HFFc6 (cell line): Measurements from ENCODE around the gene ZNF101. TPM values are rescaled to one million over a fixed set of nuclear protein-coding genes. Genes with fewer than 3 reads are reported as not detected.

Experiments
- DNase-seq: peaks from one replicate; pipeline ENCODE4 v3.0.0-alpha.2; 2018
- H3K27ac Mint-ChIP-seq: 2 replicates; pipeline ENCODE4 v1.8.0; 2020; ENCODE audit warnings: mild to moderate bottlenecking, mixed read lengths
- H3K27me3 Mint-ChIP-seq: 2 replicates; pipeline ENCODE4 v1.8.0; 2021; ENCODE audit warnings: mild to moderate bottlenecking, moderate library complexity, mixed read lengths; ENCODE audit not compliant: insufficient read depth
- H3K36me3 Mint-ChIP-seq: 2 replicates; pipeline ENCODE4 v1.8.0; 2021; ENCODE audit warnings: low read depth, mixed read lengths
- H3K4me1 Mint-ChIP-seq: 2 replicates; pipeline ENCODE4 v1.8.0; 2020; ENCODE audit warnings: low read depth, mixed read lengths
- H3K4me3 Mint-ChIP-seq: 2 replicates; pipeline ENCODE4 v1.8.0; 2020; ENCODE audit warnings: mild to moderate bottlenecking, moderate library complexity, mixed read lengths
- H3K9me3 Mint-ChIP-seq: 2 replicates; pipeline ENCODE4 v1.8.0; 2020; ENCODE audit warnings: mild to moderate bottlenecking, mixed read lengths
- total RNA-seq, 6 experiments: library from RNA; stranded (reverse); fragmentation: NEBNext Ultra II Directional; extraction: Animal tissue kit (Norgen Biotek cat#: 25700); gene quantifications; 2 replicates in 1 of 6; 3 replicates in 5 of 6; pipeline ENCODE4 v1.2.3, GENCODE V29; 2021
- TF ChIP-seq, protein P1 (sequence below): fragments of 200-600 bp; sonication (generic); IDR thresholded peaks from 2 replicates; pipeline ENCODE4 v1.5.0; 2021; ENCODE audit warnings: antibody characterized with exemption, mild to moderate bottlenecking

ZNF101 gene
- total RNA-seq, 6 experiments from 2014 or later: 6.8 to 8.5 (median 7.2) TPM

DNA sequence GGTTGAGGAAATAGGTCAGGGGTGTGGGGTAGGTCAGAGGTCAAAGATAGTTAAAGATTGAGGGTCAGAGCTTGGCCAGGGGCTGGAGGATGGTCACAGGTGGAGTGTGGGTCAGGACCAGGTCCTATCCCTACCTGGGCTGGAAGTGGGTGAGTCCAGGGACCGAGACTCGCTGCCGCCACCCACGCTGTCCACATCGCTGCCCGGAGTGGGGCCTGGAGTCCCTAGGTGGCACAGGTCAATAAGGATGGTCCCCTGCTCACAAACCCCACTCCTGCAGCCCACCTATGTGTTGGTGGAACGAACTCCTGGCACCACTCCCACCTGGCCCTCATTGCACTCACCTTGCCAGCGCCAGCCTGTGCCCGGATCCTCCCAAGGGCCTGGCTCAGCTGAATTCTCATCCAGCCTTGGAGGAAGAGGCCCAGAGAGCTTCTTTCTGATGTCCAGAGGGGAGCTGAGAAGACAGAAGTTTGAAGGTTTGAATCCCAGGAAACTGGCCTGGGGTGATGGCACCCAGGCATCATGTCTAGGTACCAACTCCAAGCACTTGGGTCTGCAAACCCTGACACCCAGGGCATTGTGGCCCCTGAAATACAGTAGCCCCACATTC, 32.0 kb upstream of the ZNF101 start:
- Mint-ChIP-seq H3K4me1 (no peaks in the 10 kb centered on the region), H3K4me3 (no peak overlapping the region), H3K27ac (no peak overlapping the region), H3K9me3 (no peaks in the 10 kb centered on the region), H3K27me3 (no peaks in the 10 kb centered on the region), H3K36me3 (peaks cover 30% of the 10 kb centered on the region)
- DNase-seq: no peak
- TF ChIP-seq, protein P1, sequence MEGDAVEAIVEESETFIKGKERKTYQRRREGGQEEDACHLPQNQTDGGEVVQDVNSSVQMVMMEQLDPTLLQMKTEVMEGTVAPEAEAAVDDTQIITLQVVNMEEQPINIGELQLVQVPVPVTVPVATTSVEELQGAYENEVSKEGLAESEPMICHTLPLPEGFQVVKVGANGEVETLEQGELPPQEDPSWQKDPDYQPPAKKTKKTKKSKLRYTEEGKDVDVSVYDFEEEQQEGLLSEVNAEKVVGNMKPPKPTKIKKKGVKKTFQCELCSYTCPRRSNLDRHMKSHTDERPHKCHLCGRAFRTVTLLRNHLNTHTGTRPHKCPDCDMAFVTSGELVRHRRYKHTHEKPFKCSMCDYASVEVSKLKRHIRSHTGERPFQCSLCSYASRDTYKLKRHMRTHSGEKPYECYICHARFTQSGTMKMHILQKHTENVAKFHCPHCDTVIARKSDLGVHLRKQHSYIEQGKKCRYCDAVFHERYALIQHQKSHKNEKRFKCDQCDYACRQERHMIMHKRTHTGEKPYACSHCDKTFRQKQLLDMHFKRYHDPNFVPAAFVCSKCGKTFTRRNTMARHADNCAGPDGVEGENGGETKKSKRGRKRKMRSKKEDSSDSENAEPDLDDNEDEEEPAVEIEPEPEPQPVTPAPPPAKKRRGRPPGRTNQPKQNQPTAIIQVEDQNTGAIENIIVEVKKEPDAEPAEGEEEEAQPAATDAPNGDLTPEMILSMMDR: no peak

DNA sequence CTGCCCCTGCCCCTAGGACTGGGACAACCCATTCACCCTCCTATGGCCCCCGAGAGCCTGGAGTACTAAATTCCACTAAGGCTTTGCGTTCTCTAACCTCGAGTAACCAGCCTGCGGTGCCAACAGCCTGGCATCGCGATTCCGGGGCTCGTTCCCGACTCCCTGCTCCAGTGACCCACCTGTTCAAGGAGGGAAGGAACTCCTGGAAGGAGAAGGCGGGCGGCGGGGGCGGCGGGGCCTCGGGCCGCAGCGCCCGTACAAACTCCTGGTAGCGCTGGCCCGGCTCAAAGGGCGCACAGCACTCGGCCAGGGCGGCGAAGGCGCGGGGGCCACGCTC, 31.5 kb upstream of the ZNF101 start:
- Mint-ChIP-seq H3K4me1 (peaks cover 4% of the 10 kb centered on the region), H3K36me3 (peaks cover 30% of the 10 kb centered on the region), H3K27me3 (no peaks in the 10 kb centered on the region), H3K27ac (no peak overlapping the region), H3K4me3 (no peak overlapping the region), H3K9me3 (no peaks in the 10 kb centered on the region)
- TF ChIP-seq, protein P1: no peak
- no peak for DNase-seq

DNA sequence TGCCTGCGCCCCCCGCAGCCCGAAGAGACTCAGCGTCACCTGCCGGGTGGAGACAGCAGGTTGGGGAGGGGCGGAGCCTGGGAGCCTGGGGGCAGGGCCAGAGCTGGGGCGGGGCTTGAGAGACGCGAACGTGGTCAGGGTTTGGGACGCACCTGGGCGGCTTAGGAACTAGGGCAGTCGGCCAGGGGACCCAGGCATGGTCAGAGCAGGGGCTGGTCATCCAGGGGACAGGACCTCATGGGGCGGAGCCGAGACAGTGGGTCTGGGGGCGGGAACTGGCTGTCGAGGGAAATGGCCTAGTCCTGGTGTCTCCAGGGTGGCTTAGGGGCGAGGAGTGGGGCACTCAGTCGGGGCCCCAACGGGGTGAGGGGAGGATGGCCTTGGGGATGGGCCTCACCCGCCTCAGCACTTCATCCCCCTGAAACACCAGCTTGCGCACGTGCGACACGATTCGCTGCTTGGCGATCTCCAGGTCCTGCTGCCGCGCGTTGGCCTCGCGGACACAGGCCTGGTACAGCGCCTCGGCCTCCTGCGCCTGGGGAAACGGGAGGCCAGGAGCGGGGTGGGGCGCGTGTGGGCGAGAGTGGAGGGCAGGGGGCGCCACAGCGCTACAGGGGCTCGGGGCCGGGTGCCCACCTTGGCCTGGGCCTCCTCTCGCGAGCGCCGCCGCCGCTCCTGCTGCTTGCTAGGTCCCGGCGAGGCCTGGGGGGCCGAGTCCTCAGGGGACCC, 31.0 kb upstream of the ZNF101 start:
- H3K4me3 Mint-ChIP-seq: no peak overlapping the region
- H3K36me3 Mint-ChIP-seq: peaks cover 28% of the 10 kb centered on the region
- no peaks in the 10 kb centered on the region for H3K9me3 Mint-ChIP-seq
- H3K27me3 Mint-ChIP-seq: no peaks in the 10 kb centered on the region
- DNase-seq: no peak
- no peak overlapping the region for H3K27ac Mint-ChIP-seq
- H3K4me1 Mint-ChIP-seq: peaks cover 9% of the 10 kb centered on the region
- TF ChIP-seq, protein P1: peak; percentile 38

DNA sequence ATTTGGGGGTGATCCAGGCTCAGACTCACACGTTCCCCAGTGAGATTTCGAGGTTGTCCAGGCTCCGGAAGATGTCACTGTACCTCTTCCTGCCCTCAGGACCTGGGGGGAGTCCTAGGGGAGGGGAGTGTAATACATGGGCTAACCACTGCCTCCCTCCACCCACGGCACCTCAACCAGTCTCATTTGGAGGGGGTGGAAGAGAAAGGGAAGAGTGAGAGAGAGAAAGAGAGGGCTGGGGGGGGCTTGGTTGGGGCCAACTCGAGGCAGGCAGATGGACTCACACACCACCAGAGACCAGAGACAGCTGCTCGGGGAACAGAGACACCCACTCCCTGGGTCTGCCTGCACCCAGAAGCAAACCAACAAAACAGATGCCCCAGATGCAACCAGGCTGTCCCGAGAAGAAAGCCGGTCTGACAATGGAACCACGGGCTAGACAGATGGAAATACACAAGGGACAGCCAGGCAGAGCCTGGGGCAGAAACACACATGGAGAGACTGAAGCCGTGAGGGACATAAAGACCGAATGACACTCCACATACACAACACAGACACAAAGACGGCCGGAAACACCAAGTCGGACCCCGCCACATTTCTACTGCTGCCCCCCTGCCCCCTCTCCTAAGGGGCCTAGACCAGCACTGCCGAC, 26.0 kb upstream of the ZNF101 start:
- no peak for DNase-seq
- Mint-ChIP-seq H3K4me3 (peak overlapping the region; percentile 93), H3K27me3 (peaks cover 5% of the 10 kb centered on the region; the same call in 1 of the 2 replicates), H3K27ac (peak overlapping the region; percentile 79), H3K4me1 (peaks cover 16% of the 10 kb centered on the region), H3K9me3 (no peaks in the 10 kb centered on the region), H3K36me3 (peaks cover 4% of the 10 kb centered on the region; the same call in 1 of the 2 replicates)
- TF ChIP-seq, protein P1: no peak

DNA sequence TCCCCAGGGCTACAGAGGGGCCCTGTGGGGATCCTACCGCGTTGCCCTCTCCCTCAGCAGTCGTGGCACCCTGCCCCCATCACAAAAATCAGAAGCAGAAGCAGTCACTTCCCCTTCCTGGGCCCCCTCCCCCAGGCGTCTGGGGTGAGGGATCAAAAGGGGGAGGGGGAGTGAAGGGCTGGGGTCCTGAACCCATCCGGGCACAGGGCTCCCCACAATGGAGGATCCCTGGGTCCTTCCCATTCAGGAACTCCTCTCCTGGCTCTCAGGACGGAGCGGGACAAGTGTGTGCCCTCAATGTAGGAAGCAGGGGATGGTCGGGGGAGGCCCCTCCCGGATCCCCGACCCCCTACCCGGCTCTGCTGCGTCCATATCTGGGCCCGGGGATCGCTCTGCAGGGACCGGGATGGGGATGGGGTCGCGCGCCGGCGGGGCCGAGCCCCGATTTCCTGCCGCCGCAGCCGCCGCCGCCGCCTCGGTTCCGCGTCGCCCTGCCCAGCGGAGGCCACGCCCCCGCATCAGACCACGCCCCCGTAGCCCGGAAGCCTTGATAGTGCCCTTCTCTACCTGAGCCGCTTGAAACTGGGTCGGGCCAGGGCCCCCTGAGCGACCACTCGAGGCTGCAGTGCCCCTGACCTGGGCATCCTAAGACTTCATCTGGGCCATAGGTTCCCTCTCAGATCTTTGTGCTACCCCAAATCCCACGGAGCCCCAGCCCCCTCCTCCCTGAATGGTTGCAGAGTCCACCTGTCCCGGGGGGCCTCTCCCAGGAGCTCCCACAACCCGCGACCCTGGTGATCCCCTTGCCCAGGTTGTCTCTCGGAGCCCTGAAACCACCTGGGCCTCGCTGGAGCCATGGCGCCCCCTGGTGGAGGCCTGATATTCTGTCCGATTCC, 25.2 kb upstream of the ZNF101 start, which contains the start of gene GMIP:
Gene GMIP, minus strand, starts transcription at position 500 of the 896 bp plus-strand sequence. Its CDS starts 128 bp downstream, at position 372.
- TF ChIP-seq, protein P1: peak; percentile 99
- Mint-ChIP-seq H3K27ac (peak within 1 kb of the TSS; percentile 79), H3K4me3 (peak within 1 kb of the TSS; percentile 93), H3K27me3 (peaks cover 5% of the 10 kb centered on the region; the same call in 1 of the 2 replicates), H3K36me3 (peaks cover 1% of the 10 kb centered on the region; the same call in 1 of the 2 replicates), H3K4me1 (peaks cover 16% of the 10 kb centered on the region), H3K9me3 (no peaks in the 10 kb centered on the region)
- peak; percentile 18 for DNase-seq
